SK-N-SH (cell line): ENCODE data around the gene FGGY.

ENCODE experiments used
- CHD2 ChIP-seq: fragments of 150-350 bp; IDR thresholded peaks from 2 replicates; pipeline ENCODE4 v1.6.1; 2018; ENCODE audit warnings: low read length; ENCODE audit not compliant: partially characterized antibody
- EP300 ChIP-seq, 2 experiments: IDR thresholded peaks; 2 replicates each; pipeline versions ENCODE4 v1.4.0 to v1.6.1; 2012; ENCODE audit warnings: borderline replicate concordance in 1 of 2, low read depth in 1 of 2, low read length in 1 of 2
- FOXJ3 ChIP-seq: sonication (generic); formaldehyde crosslinking; IDR thresholded peaks from 2 replicates; pipeline ENCODE4 v1.5.1; 2020; ENCODE audit warnings: mild to moderate bottlenecking, missing genetic modification reagents
- FOXM1 ChIP-seq: IDR thresholded peaks from 2 replicates; pipeline ENCODE4 v1.4.0; 2012; ENCODE audit warnings: low read depth, mild to moderate bottlenecking
- MXI1 ChIP-seq: IDR thresholded peaks from 2 replicates; pipeline ENCODE4 v1.6.1; 2012; ENCODE audit warnings: mild to moderate bottlenecking, low read depth, low read length, improper control_type of control experiment
- RAD21 ChIP-seq: IDR thresholded peaks from 2 replicates; pipeline ENCODE4 v1.6.1; 2012; ENCODE audit warnings: mild to moderate bottlenecking, low read length
- TCF12 ChIP-seq: IDR thresholded peaks from 2 replicates; pipeline ENCODE4 v1.4.0; 2012
- TF ChIP-seq, protein P1 (sequence below): fragments of 200-600 bp; sonication (generic); IDR thresholded peaks from 2 replicates; pipeline ENCODE4 v1.6.1; 2017; ENCODE audit warnings: antibody characterized with exemption, mild to moderate bottlenecking, moderate library complexity
- TF ChIP-seq, protein P2 (sequence below): IDR thresholded peaks from 2 replicates; pipeline ENCODE4 v1.6.1; 2012; ENCODE audit warnings: mild to moderate bottlenecking, low read depth, low read length, moderate library complexity
- TF ChIP-seq, protein P3 (sequence below): IDR thresholded peaks from 2 replicates; pipeline ENCODE4 v1.4.0; 2012; ENCODE audit warnings: low read depth

DNA sequence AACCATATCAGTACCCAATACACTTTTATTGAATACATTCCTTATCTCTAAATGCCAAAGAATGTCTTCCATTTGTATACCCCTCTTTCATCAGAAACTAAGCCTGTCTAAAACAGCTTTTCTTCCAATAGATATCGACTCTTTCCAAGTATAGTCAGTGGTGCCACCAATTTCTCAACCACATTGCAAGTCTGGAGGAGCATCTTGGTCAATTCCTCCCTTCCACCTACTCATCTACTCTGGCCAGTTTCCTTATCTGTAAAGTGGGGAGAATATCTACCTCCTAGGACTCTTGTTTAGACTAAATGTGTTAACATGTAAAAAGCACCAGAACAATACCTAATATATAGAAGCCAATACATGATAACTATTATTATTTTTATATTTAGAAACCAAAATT is 28.5 kb upstream of the FGGY start:
- TF ChIP-seq, protein P1, sequence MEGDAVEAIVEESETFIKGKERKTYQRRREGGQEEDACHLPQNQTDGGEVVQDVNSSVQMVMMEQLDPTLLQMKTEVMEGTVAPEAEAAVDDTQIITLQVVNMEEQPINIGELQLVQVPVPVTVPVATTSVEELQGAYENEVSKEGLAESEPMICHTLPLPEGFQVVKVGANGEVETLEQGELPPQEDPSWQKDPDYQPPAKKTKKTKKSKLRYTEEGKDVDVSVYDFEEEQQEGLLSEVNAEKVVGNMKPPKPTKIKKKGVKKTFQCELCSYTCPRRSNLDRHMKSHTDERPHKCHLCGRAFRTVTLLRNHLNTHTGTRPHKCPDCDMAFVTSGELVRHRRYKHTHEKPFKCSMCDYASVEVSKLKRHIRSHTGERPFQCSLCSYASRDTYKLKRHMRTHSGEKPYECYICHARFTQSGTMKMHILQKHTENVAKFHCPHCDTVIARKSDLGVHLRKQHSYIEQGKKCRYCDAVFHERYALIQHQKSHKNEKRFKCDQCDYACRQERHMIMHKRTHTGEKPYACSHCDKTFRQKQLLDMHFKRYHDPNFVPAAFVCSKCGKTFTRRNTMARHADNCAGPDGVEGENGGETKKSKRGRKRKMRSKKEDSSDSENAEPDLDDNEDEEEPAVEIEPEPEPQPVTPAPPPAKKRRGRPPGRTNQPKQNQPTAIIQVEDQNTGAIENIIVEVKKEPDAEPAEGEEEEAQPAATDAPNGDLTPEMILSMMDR: no peak
- TF ChIP-seq RAD21 (no peak), TCF12 (no peak), CHD2 (no peak), EP300 (IDR thresholded peaks at IDR 0.05; ENCODE audit: borderline replicate concordance in 1 of 2, low read depth in 1 of 2, low read length in 1 of 2) (no peak), MXI1 (no peak), FOXM1 (no peak), FOXJ3 (CRISPR knock-in tag) (no peak)
- TF ChIP-seq, protein P2, sequence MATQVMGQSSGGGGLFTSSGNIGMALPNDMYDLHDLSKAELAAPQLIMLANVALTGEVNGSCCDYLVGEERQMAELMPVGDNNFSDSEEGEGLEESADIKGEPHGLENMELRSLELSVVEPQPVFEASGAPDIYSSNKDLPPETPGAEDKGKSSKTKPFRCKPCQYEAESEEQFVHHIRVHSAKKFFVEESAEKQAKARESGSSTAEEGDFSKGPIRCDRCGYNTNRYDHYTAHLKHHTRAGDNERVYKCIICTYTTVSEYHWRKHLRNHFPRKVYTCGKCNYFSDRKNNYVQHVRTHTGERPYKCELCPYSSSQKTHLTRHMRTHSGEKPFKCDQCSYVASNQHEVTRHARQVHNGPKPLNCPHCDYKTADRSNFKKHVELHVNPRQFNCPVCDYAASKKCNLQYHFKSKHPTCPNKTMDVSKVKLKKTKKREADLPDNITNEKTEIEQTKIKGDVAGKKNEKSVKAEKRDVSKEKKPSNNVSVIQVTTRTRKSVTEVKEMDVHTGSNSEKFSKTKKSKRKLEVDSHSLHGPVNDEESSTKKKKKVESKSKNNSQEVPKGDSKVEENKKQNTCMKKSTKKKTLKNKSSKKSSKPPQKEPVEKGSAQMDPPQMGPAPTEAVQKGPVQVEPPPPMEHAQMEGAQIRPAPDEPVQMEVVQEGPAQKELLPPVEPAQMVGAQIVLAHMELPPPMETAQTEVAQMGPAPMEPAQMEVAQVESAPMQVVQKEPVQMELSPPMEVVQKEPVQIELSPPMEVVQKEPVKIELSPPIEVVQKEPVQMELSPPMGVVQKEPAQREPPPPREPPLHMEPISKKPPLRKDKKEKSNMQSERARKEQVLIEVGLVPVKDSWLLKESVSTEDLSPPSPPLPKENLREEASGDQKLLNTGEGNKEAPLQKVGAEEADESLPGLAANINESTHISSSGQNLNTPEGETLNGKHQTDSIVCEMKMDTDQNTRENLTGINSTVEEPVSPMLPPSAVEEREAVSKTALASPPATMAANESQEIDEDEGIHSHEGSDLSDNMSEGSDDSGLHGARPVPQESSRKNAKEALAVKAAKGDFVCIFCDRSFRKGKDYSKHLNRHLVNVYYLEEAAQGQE: no peak
- TF ChIP-seq, protein P3, sequence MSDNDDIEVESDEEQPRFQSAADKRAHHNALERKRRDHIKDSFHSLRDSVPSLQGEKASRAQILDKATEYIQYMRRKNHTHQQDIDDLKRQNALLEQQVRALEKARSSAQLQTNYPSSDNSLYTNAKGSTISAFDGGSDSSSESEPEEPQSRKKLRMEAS: no peak
